ENCODE results near the gene SLC35D3. TPM values are rescaled to one million over a fixed set of nuclear protein-coding genes. Genes with fewer than 3 reads are reported as not detected.
"Not testable (repeated sequence)": the region's sequence is repeated elsewhere in the genome, so short reads cannot be mapped to it uniquely, and the experiment has no call there.

SLC35D3 gene
- total and polyA plus RNA-seq, 8 donors, result 0.09 to 2.7 (median 1.8) TPM; not detected in 1

DNA sequence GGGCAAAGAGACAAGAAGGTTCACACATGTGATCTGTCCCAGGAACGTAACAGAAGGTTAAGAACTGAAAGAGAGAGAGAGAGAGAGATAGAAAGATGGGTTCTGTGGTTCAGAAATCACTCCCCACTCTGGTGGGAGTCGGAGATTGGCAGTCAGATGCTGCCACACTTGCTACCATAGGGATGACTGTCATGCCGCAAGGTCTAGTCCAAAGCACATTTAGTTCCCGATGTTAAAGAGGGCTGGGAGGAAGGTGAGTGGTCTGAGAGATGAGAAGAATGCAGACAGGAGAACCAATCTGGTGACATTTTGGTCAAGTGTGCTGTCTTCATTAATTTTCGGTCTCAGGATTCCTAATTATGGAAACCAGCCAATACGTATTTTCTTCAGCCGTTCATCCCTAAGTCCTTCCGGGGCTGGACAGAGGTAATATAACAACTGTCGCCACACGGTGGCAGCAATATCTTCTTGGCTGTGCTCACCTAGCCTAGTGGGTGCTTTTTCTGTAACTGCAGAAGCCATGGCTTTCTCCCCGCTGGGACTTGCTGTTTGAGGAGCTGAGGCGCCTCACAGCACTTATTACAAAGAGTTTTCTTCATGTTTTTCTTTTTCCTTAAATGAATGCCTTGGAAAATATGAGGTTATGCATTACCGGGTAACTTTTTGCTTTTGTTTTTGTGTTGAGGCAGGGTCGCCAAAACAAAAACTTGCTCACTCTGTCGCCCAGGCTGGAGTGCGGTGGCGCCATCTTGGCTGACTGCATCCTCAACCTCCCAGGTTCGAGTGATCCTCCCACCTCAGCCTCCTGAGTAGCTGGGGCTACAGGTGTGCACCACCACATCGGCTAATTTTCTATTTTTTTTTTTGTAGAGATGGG lies 46.0 kb downstream of the SLC35D3 start:
- Histone ChIP-seq H3K36me3 (no peaks in the 10 kb centered on the region), H3K4me1 (no peaks in the 10 kb centered on the region), H3K9me3 (no peaks in the 10 kb centered on the region), H3K4me3 (no peak overlapping the region), H3K27me3 (peaks cover 0 to 24% of the 10 kb centered on the region in 2 donors), H3K27ac (no peak overlapping the region)
- peak; percentile 68 to 76 for TF ChIP-seq CTCF (IDR thresholded peaks at IDR 0.05)
- DNase-seq, result peak in 2 of 4 donors; percentile 66 to 77
- intact Hi-C loops (cut with DNase I), result no loop called here
- peak; percentile 98 for ATAC-seq

DNA sequence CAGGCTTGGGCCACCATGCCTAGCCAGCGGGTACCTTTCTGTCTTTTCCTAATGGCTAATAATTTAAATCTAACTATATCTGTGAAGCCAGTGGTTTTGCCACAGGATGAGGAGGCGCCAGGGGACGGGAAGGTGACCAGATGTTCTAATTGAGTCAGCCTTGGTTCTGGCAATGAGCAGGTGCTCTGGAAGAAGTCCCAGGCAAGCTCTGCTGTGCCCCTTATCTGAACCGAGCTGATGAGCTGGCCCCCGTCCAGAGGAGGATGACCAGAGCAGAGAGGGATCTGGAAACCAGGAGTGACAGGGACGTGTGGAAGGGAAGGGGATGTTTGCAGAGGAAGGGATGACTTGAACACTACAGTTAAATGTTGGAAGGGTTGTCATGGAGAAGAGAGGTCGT lies 46.7 kb downstream of the SLC35D3 start:
- H3K27ac ChIP-seq, result no peak overlapping the region

DNA sequence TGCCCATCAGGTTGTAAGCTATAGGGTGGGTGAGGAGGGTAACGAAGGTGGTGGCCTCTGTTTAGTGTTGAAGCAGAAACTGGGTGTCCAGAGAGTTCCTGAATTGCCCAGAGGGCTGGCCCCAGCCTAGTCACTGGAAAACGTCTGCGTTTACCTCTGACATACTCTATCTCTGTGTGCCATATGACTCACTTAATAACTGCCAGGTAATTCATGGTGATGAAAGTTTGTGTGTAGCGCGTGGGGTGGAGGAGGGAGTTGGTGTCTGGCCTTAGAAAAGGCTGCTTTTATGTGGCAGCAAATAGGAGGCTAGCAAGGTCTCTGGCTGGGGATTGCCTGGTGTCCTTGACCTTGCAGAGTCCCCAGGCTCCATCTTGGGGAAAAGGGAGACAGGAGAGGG lies 47.3 kb downstream of the SLC35D3 start:
- DNase-seq, result no peak
- no peaks in the 10 kb centered on the region for H3K4me1 ChIP-seq
- intact Hi-C loops (cut with DNase I), result no loop called here
- peaks cover 0 to 24% of the 10 kb centered on the region in 2 donors for H3K27me3 ChIP-seq
- no peaks in the 10 kb centered on the region for H3K36me3 ChIP-seq
- no peak overlapping the region for H3K4me3 ChIP-seq
- TF ChIP-seq CTCF (IDR thresholded peaks at IDR 0.05), result no peak
- ATAC-seq, result no peak
- no peak overlapping the region for H3K27ac ChIP-seq
- H3K9me3 ChIP-seq, result no peaks in the 10 kb centered on the region

More for the DNA sequence above, 46.7 kb downstream of the SLC35D3 start:
- Histone ChIP-seq H3K4me1 (no peaks in the 10 kb centered on the region), H3K36me3 (no peaks in the 10 kb centered on the region), H3K4me3 (no peak overlapping the region), H3K27me3 (peaks cover 0 to 24% of the 10 kb centered on the region in 2 donors), H3K9me3 (no peaks in the 10 kb centered on the region)
- DNase-seq (no peak), ATAC-seq (no peak)
- intact Hi-C loops (cut with DNase I), result no loop called here
- no peak for TF ChIP-seq CTCF (IDR thresholded peaks at IDR 0.05)

- Histone ChIP-seq H3K27ac (no peak overlapping the region), H3K4me3 (no peak overlapping the region), H3K9me3 (no peaks in the 10 kb centered on the region), H3K27me3 (peaks cover 0 to 24% of the 10 kb centered on the region in 2 donors), H3K36me3 (no peaks in the 10 kb centered on the region), H3K4me1 (no peaks in the 10 kb centered on the region)
- ATAC-seq (no peak), DNase-seq (no peak)
- TF ChIP-seq CTCF (IDR thresholded peaks at IDR 0.05), result no peak
- intact Hi-C loops (cut with DNase I), result no loop called here
These were observed 47.8 kb downstream of the SLC35D3 start for GRCh38 chr6:136969930-136970329.

- DNase-seq, result no peak
These were observed 49.5 kb downstream of the SLC35D3 start for GRCh38 chr6:136971609-136972008.

DNA sequence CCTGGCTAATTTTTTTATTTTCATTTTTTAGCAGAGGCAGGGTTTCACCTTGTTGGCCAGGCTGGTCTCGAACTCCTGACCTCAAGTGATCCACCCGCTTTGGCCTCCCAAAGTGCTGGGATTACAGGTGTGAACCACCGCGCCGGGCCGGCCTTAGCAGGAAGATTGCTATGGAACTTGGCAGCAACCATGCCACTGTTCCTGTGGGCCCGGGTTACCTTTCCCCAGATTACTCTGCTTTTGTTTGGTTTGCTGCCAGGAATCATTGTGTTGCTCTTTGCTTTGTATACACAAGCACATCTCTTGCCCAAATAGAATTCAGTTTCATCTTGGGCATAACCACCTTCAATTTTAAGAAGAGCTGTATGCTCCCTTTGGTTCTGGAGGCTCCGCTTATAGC lies 51.7 kb downstream of the SLC35D3 start:
- H3K36me3 ChIP-seq; H3K27ac ChIP-seq; ATAC-seq; H3K9me3 ChIP-seq; DNase-seq; intact Hi-C loops (cut with DNase I); H3K4me1 ChIP-seq; H3K4me3 ChIP-seq: not testable (repeated sequence)
- H3K27me3 ChIP-seq, result peaks cover 0 to 18% of the 10 kb centered on the region in 2 donors

More at GRCh38 chr6:136971609-136972008, 49.5 kb downstream of the SLC35D3 start:
- Histone ChIP-seq H3K27me3 (peaks cover 0 to 24% of the 10 kb centered on the region in 2 donors), H3K4me3 (no peak overlapping the region), H3K27ac (no peak overlapping the region), H3K36me3 (no peaks in the 10 kb centered on the region), H3K4me1 (no peaks in the 10 kb centered on the region), H3K9me3 (no peaks in the 10 kb centered on the region)
- TF ChIP-seq CTCF (IDR thresholded peaks at IDR 0.05), result no peak
- intact Hi-C loops (cut with DNase I), result no loop called here
- ATAC-seq, result no peak
